PC-9 (cell line): Measurements from ENCODE around the gene DNAH12. TPM values are rescaled to one million over a fixed set of nuclear protein-coding genes. Genes with fewer than 3 reads are reported as not detected.
"Not testable (repeated sequence)": the region's sequence is repeated elsewhere in the genome, so short reads cannot be mapped to it uniquely, and the experiment has no call there.

Experiments used
- BruUV-seq: library from RNA; stranded (reverse); fragments of 400-500 nt; replicated peaks from 2 replicates; lab custom pipeline; 2021; lab: Mats Ljungman, UMichigan
- CTCF ChIA-PET: fragments of 300-600 bp; sonication (Branson Sonifier 250); formaldehyde crosslinking; loops from one replicate; lab custom pipeline; 2022; ENCODE audit warnings: antibody characterized with exemption; lab: Charles Lee
- POLR2A ChIA-PET: fragments of 300-600 bp; sonication (Branson Sonifier 250); formaldehyde crosslinking; loops from one replicate; lab custom pipeline; 2022; ENCODE audit warnings: antibody characterized with exemption; ENCODE audit not compliant: unreplicated experiment; lab: Charles Lee
- DNase-seq, 2 experiments: peaks; one replicate each; pipeline versions ENCODE4 v3.0.0 to v3.0.0-alpha.2; 2015 to 2022; ENCODE audit warnings: mixed read lengths in 1 of 2
- H2AFZ ChIP-seq: fragments of 200-600 bp; sonication (generic); 2 replicates; pipeline ENCODE4 v1.8.1; 2017; ENCODE audit warnings: antibody characterized with exemption
- H3F3A ChIP-seq: fragments of 200-600 bp; sonication (generic); 2 replicates; pipeline ENCODE4 v1.8.1; 2017; ENCODE audit warnings: antibody characterized with exemption, mild to moderate bottlenecking, low read depth; ENCODE audit not compliant: insufficient read depth
- H3K27ac ChIP-seq: fragments of 200-600 bp; sonication (generic); 2 replicates; pipeline ENCODE4 v1.6.1; 2016; ENCODE audit warnings: mixed run types
- H3K27me3 ChIP-seq: fragments of 200-600 bp; sonication (generic); 2 replicates; pipeline ENCODE4 v1.6.1; 2016; ENCODE audit warnings: low read depth, mixed run types; ENCODE audit not compliant: insufficient read depth
- H3K36me3 ChIP-seq: fragments of 200-600 bp; sonication (generic); 2 replicates; pipeline ENCODE4 v1.6.1; 2016; ENCODE audit warnings: low read depth, mixed run types
- H3K4me1 ChIP-seq: fragments of 200-600 bp; sonication (generic); replicated peaks from 2 replicates; pipeline ENCODE4 v1.6.1; 2016; ENCODE audit warnings: mixed run types; ENCODE audit not compliant: insufficient read depth
- H3K4me2 ChIP-seq: fragments of 200-600 bp; sonication (generic); 2 replicates; pipeline ENCODE4 v1.6.1; 2017; ENCODE audit warnings: mixed run types
- H3K4me3 ChIP-seq: fragments of 200-600 bp; sonication (generic); 2 replicates; pipeline ENCODE4 v1.6.1; 2016; ENCODE audit warnings: mixed run types
- H3K79me2 ChIP-seq: fragments of 200-600 bp; sonication (generic); 2 replicates; pipeline ENCODE4 v1.6.1; 2017; ENCODE audit warnings: low read depth, mixed run types
- H3K9me2 ChIP-seq: fragments of 200-600 bp; sonication (generic); 2 replicates; pipeline ENCODE4 v1.8.1; 2017; ENCODE audit warnings: mild to moderate bottlenecking; ENCODE audit not compliant: insufficient read depth
- H3K9me3 ChIP-seq: fragments of 200-600 bp; sonication (generic); 2 replicates; pipeline ENCODE4 v1.8.1; 2016; ENCODE audit warnings: low read depth; ENCODE audit not compliant: insufficient read depth
- H4K20me1 ChIP-seq: fragments of 200-600 bp; sonication (generic); 2 replicates; pipeline ENCODE4 v1.8.1; 2017; ENCODE audit not compliant: insufficient read depth
- CTCF ChIP-seq: fragments of 200-600 bp; sonication (generic); conservative IDR thresholded peaks from 2 replicates; pipeline ENCODE4 v1.6.1; 2017; ENCODE audit warnings: mixed run types, antibody characterized with exemption, mild to moderate bottlenecking, moderate library complexity
- EZH2 ChIP-seq: fragments of 200-600 bp; sonication (generic); IDR thresholded peaks from 2 replicates; pipeline ENCODE4 v1.8.0; 2017; ENCODE audit warnings: antibody characterized with exemption, low read depth
- intact Hi-C: fragments of 100-400 bp; cut with micrococcal nuclease; formaldehyde crosslinking; loops from one replicate; pipeline ENCODE4 v1.10.0; 2022; ENCODE audit not compliant: unreplicated experiment
- total RNA-seq: library from RNA; stranded (reverse); gene quantifications from 2 replicates; pipeline ENCODE4 v1.2.3, GENCODE V29; 2021

The DNAH12 gene
- total RNA-seq, 1 experiment from 2014 or later: 0.22 TPM

GRCh38 chr3:57383406-57383805 lies 160.7 kb downstream of the DNAH12 start:
- TF ChIP-seq CTCF: no peak
- no peak for TF ChIP-seq EZH2
- CTCF ChIA-PET: no interaction called here
- POLR2A ChIA-PET: no interaction called here
- Histone ChIP-seq H3K36me3 (no peaks in the 10 kb centered on the region), H3K4me2 (no peak overlapping the region), H3K79me2 (no peaks in the 10 kb centered on the region), H4K20me1 (no peaks in the 10 kb centered on the region), H3K9me3 (no peaks in the 10 kb centered on the region), H3K27me3 (no peaks in the 10 kb centered on the region), H3K4me1 (no peaks in the 10 kb centered on the region), H3F3A (no peaks in the 10 kb centered on the region), H2AFZ (no peak overlapping the region), H3K27ac (no peak overlapping the region), H3K4me3 (no peak overlapping the region), H3K9me2 (no peaks in the 10 kb centered on the region)
- intact Hi-C loops: no loop called here
- no peak for DNase-seq
- BruUV-seq: no TSS peak

DNA sequence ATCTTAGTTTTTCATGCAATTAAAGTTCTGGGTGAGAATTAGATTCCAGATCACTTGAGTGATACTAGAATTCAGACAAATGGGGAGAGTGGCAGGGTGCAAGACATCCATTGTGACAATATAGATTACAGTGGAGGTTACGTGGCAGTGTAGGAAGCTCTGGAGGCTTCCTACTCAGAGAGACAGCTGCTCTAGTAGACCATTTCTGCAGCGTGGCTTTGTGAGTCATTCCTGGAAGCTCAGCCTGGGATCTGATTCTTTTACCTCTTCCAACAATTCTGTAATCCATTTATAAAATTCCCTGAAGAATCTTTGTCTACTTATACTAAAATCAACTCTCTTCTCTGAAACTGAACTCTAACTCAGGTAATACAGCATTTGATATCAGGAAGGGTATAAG lies 161.2 kb downstream of the DNAH12 start:
- CTCF ChIA-PET: no interaction called here

DNA sequence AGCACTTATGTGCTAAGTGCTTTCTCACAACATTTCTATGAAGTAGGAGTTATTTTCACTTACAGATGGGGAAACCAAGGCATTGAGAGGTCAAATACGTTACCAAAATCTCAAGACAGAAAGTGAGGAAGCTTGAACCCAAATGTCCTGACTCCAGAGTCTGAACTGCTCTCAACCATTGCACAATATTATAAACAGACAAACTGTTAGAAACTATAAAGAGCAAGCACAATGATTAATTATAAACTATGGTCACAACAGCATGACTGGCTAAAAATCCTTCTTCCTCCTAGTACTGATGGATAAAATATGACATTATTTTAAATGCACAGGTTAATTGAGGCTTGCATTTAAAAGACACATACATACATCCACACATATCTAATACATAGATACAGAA lies 173.8 kb downstream of the DNAH12 start:
- intact Hi-C loops: no loop called here
- Histone ChIP-seq H3K9me2 (no peaks in the 10 kb centered on the region; the same call in 1 of the 2 replicates), H2AFZ (no peak overlapping the region), H3K27ac (no peak overlapping the region), H3K4me2 (no peak overlapping the region), H3F3A (no peaks in the 10 kb centered on the region), H3K4me3 (no peak overlapping the region), H4K20me1 (no peaks in the 10 kb centered on the region), H3K36me3 (no peaks in the 10 kb centered on the region), H3K9me3 (no peaks in the 10 kb centered on the region), H3K27me3 (no peaks in the 10 kb centered on the region), H3K4me1 (no peaks in the 10 kb centered on the region), H3K79me2 (no peaks in the 10 kb centered on the region)
- no peak for DNase-seq
- CTCF ChIA-PET: no interaction called here
- POLR2A ChIA-PET: no interaction called here
- no TSS peak for BruUV-seq
- TF ChIP-seq EZH2 (no peak), CTCF (no peak)

More for the DNA sequence above, 161.2 kb downstream of the DNAH12 start:
- no peaks in the 10 kb centered on the region for H4K20me1 ChIP-seq
- H3K4me3 ChIP-seq: no peak overlapping the region
- H3K9me2 ChIP-seq: no peaks in the 10 kb centered on the region
- H3K79me2 ChIP-seq: no peaks in the 10 kb centered on the region
- no peak overlapping the region for H3K27ac ChIP-seq
- H3K36me3 ChIP-seq: no peaks in the 10 kb centered on the region
- BruUV-seq: no TSS peak
- no peak for TF ChIP-seq CTCF
- TF ChIP-seq EZH2: no peak
- no peaks in the 10 kb centered on the region for H3K9me3 ChIP-seq
- H3K4me1 ChIP-seq: no peaks in the 10 kb centered on the region
- intact Hi-C loops: no loop called here
- no peak overlapping the region for H2AFZ ChIP-seq
- DNase-seq: no peak
- H3K27me3 ChIP-seq: no peaks in the 10 kb centered on the region
- H3F3A ChIP-seq: no peaks in the 10 kb centered on the region
- POLR2A ChIA-PET: interaction anchor here (0.7 kb wide), 1 partner anchor 103 kb away, joined by 8 read pairs; no protein-coding TSS in a partner anchor
- no peak overlapping the region for H3K4me2 ChIP-seq

- BruUV-seq, intact Hi-C loops, H3K4me3 ChIP-seq, H3K9me3 ChIP-seq, DNase-seq, H3F3A ChIP-seq, H4K20me1 ChIP-seq, H3K79me2 ChIP-seq, H3K9me2 ChIP-seq, H3K27ac ChIP-seq, H3K4me2 ChIP-seq, H3K36me3 ChIP-seq, H2AFZ ChIP-seq, CTCF ChIA-PET, H3K27me3 ChIP-seq, H3K4me1 ChIP-seq: not testable (repeated sequence)
- POLR2A ChIA-PET: interaction anchor here (0.6 kb wide), 1 partner anchor 16 kb away, joined by 3 read pairs; no protein-coding TSS in a partner anchor
These were observed 179.1 kb downstream of the DNAH12 start for GRCh38 chr3:57365089-57365488.

- H3K79me2 ChIP-seq, POLR2A ChIA-PET, H3K36me3 ChIP-seq, H3K9me2 ChIP-seq, H3K4me1 ChIP-seq, H3K9me3 ChIP-seq, H2AFZ ChIP-seq, intact Hi-C loops, BruUV-seq, H3K4me3 ChIP-seq, DNase-seq, H3K27ac ChIP-seq, H3K27me3 ChIP-seq, H3F3A ChIP-seq, H3K4me2 ChIP-seq, H4K20me1 ChIP-seq: not testable (repeated sequence)
- CTCF ChIA-PET: interaction anchor here (0.7 kb wide), 1 partner anchor 639 kb away, joined by 3 read pairs; no protein-coding TSS in a partner anchor
These were observed 187.9 kb downstream of the DNAH12 start for GRCh38 chr3:57356275-57356674.
